Endothelial cell of umbilical vein (primary cell): ENCODE results near the gene SPDYE1. TPM values are rescaled to one million over a fixed set of nuclear protein-coding genes. Genes with fewer than 3 reads are reported as not detected.
"Not testable (repeated sequence)": the region's sequence is repeated elsewhere in the genome, so short reads cannot be mapped to it uniquely, and the experiment has no call there.

ENCODE experiments used
- BruUV-seq: library from RNA; stranded (reverse); fragments of 400-500 nt; replicated peaks from 2 replicates; lab custom pipeline; 2021; lab: Mats Ljungman, UMichigan
- CTCF ChIA-PET: fragments of 300-600, 350-600 bp; sonication (Branson Sonifier 250); formaldehyde crosslinking; loops from one replicate; lab custom pipeline; 2021; ENCODE audit warnings: antibody characterized with exemption, inconsistent platforms; lab: Charles Lee
- POLR2A ChIA-PET: fragments of 300-600, 350-600 bp; sonication (Branson Sonifier 250); formaldehyde crosslinking; loops from one replicate; lab custom pipeline; 2021; ENCODE audit warnings: antibody characterized with exemption, inconsistent platforms; lab: Charles Lee
- DNase-seq: peaks from one replicate; pipeline ENCODE4 v3.0.0-alpha.2; 2011; ENCODE audit warnings: low read depth, low spot score
- FAIRE-seq: peaks from 2 replicates; lab custom pipeline; 2011; peaks lifted over from hg19 to GRCh38; lab: Jason Lieb, UNC
- H2AFZ ChIP-seq: 2 replicates; pipeline ENCODE4 v1.6.0; 2012; ENCODE audit warnings: low read depth, low read length, control low read depth, inconsistent platforms
- H3K27ac ChIP-seq: 2 replicates; pipeline ENCODE4 v1.5.1; 2011; ENCODE audit warnings: low read depth, mild to moderate bottlenecking, control low read depth, low read length, moderate library complexity; ENCODE audit not compliant: insufficient read depth
- H3K27me3 ChIP-seq, 2 experiments: 2 replicates each; pipeline versions ENCODE4 v1.6.0 to v1.6.1; 2011; ENCODE audit warnings: low read length in 2 of 2, mixed read lengths in 1 of 2; ENCODE audit not compliant: control insufficient read depth in 2 of 2, insufficient read depth in 2 of 2
- H3K36me3 ChIP-seq, 2 experiments: 2 replicates in 1 of 2; 3 replicates in 1 of 2; pipeline ENCODE4 v1.5.1; 2011; ENCODE audit warnings: low read length in 2 of 2, mild to moderate bottlenecking in 1 of 2, moderate library complexity in 1 of 2; ENCODE audit not compliant: control insufficient read depth in 2 of 2, insufficient read depth in 2 of 2; ENCODE audit errors: extremely low read depth in 1 of 2
- H3K4me1 ChIP-seq: 3 replicates; pipeline ENCODE4 v1.5.1; 2011; ENCODE audit warnings: mild to moderate bottlenecking, low read length; ENCODE audit not compliant: control insufficient read depth, insufficient read depth; ENCODE audit errors: extremely low read depth
- H3K4me2 ChIP-seq: 2 replicates; pipeline ENCODE4 v1.6.1; 2011; ENCODE audit warnings: low read length, control low read depth, mixed read lengths; ENCODE audit not compliant: insufficient read depth
- H3K4me3 ChIP-seq, 3 experiments: fragments of 200-600 bp in 1 of 3; sonication (generic), shearing (Covaris generic) in 1 of 3; replicated peaks in 1 of 3; 2 replicates each; pipeline ENCODE4 v1.5.1; 2011 to 2016; ENCODE audit warnings: control low read depth in 3 of 3, low read length in 3 of 3, mild to moderate bottlenecking in 2 of 3, inconsistent platforms in 1 of 3, low read depth in 1 of 3, moderate library complexity in 1 of 3; ENCODE audit not compliant: insufficient read depth in 1 of 3
- H3K79me2 ChIP-seq: 2 replicates; pipeline ENCODE4 v1.6.0; 2012; ENCODE audit warnings: low read length, inconsistent platforms; ENCODE audit not compliant: control insufficient read depth, insufficient read depth
- H3K9ac ChIP-seq: replicated peaks from 2 replicates; pipeline ENCODE3; 2011; ENCODE audit warnings: low read length, control low read depth; ENCODE audit not compliant: insufficient read depth; ENCODE audit errors: extremely low read depth
- H3K9me1 ChIP-seq: replicated peaks from 3 replicates; pipeline ENCODE4 v1.6.0; 2011; ENCODE audit warnings: mild to moderate bottlenecking, low read length; ENCODE audit not compliant: control insufficient read depth, insufficient read depth; ENCODE audit errors: extremely low read depth
- H3K9me3 ChIP-seq: replicated peaks from 2 replicates; pipeline ENCODE4 v1.5.1; 2012; ENCODE audit warnings: low read length, inconsistent platforms; ENCODE audit not compliant: control insufficient read depth, insufficient read depth
- H4K20me1 ChIP-seq: replicated peaks from 2 replicates; pipeline ENCODE3; 2011; ENCODE audit warnings: mild to moderate bottlenecking, low read length; ENCODE audit not compliant: control insufficient read depth, insufficient read depth; ENCODE audit errors: extremely low read depth
- EZH2 ChIP-seq: IDR thresholded peaks from 2 replicates; pipeline ENCODE4 v1.6.1; 2012; ENCODE audit warnings: borderline replicate concordance, low read depth, mild to moderate bottlenecking, moderate library complexity, low read length, inconsistent platforms; ENCODE audit not compliant: severe bottlenecking
- FOS ChIP-seq: IDR thresholded peaks from 2 replicates; pipeline ENCODE4 v1.6.1; 2011; ENCODE audit warnings: mild to moderate bottlenecking, low read length, moderate library complexity, borderline replicate concordance; ENCODE audit not compliant: insufficient read depth
- GATA2 ChIP-seq: IDR thresholded peaks from 2 replicates; pipeline ENCODE4 v1.7.0; 2011; ENCODE audit warnings: low read depth, mild to moderate bottlenecking, moderate library complexity, mixed read lengths, low read length; ENCODE audit not compliant: insufficient read length, insufficient read depth
- JUN ChIP-seq: IDR thresholded peaks from 2 replicates; pipeline ENCODE4 v1.6.1; 2011; ENCODE audit warnings: borderline replicate concordance, low read depth; ENCODE audit not compliant: insufficient read length, insufficient read depth
- MYC ChIP-seq: IDR thresholded peaks from one replicate; pipeline ENCODE4 v1.6.1; 2011; ENCODE audit warnings: mild to moderate bottlenecking, low read depth, low read length
- POLR2A ChIP-seq: IDR thresholded peaks from 2 replicates; pipeline ENCODE4 v1.6.1; 2012; ENCODE audit warnings: low read depth, mild to moderate bottlenecking, control low read depth, low read length
- POLR2AphosphoS5 ChIP-seq: IDR thresholded peaks from 2 replicates; pipeline ENCODE4 v1.6.1; 2012; ENCODE audit warnings: low read depth, mild to moderate bottlenecking, control low read depth, low read length, moderate library complexity; ENCODE audit not compliant: insufficient read depth
- dilution Hi-C: fragments of 300-500 bp; cut with MboI; formaldehyde crosslinking; loops from one replicate; pipeline ENCODE4 v1.15.0; 2019; ENCODE audit warnings: low sequenced_read_pairs; ENCODE audit not compliant: extremely low pct_ligation_motif_present
- intact Hi-C: fragments of 100-400 bp; cut with micrococcal nuclease; formaldehyde crosslinking; loops from one replicate; pipeline ENCODE4 v1.10.0; 2022
- polyA plus RNA-seq, 4 experiments: library from polyadenylated mRNA; depleted of rRNA in 3 of 4; stranded (reverse) in 3 of 4; unstranded in 1 of 4; fragments of >200 nt; gene quantifications; 2 replicates each; pipeline versions ENCODE4 v1.2.1 to v1.2.3, GENCODE V29; 2011 to 2012; ENCODE audit warnings: missing spikeins in 1 of 4
- total RNA-seq: library from RNA; stranded (reverse); gene quantifications from 2 replicates; pipeline ENCODE4 v1.2.3, GENCODE V29; 2021
- TF ChIP-seq, protein P1 (sequence below), 2 donors: IDR thresholded peaks; 1 replicate in 1 of 2; 2 replicates in 1 of 2; pipeline ENCODE4 v1.5.1; 2011; ENCODE audit warnings: low read length in 2 of 2, mild to moderate bottlenecking in 2 of 2, moderate library complexity in 2 of 2, control low read depth in 1 of 2, inconsistent platforms in 1 of 2, low read depth in 1 of 2; ENCODE audit not compliant: insufficient read depth in 1 of 2; ENCODE audit errors: extremely low read depth in 1 of 2
- TF ChIP-seq, protein P2 (sequence below): IDR thresholded peaks from 2 replicates; pipeline ENCODE4 v1.6.1; 2011; ENCODE audit not compliant: insufficient read depth, insufficient read length

The SPDYE1 gene
- total and polyA plus RNA-seq, 2 donors (not counting 3 experiments of a cell fraction or from before 2014, with no cell fraction given), result not detected

DNA sequence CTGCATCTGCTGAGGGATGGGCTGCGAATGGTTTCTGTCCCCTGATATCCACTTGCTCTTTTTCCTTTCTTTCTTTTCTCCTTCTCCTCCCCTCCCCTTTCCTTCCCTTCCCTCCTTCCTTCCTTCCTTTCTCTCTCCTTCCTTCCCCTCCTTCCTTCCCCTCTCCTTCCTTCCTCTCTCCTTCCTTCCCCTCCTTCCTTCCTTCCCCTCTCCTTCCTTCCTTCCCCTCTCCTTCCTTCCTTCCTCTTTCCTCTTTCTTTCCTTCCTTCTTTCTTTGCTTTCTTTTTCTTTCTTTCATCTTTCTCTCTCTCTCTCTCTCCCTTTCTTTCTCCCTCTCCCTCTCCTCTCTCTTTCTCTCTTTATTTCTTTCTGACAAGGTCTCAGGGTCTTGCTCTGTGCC is 20.2 kb upstream of the SPDYE1 start:
- FAIRE-seq, result no peak
- Histone ChIP-seq H3K79me2 (no peaks in the 10 kb centered on the region), H3K9me3 (no peaks in the 10 kb centered on the region), H3K36me3 (no peaks in the 10 kb centered on the region), H2AFZ (no peak overlapping the region), H3K9ac (no peak overlapping the region), H3K27ac (no peak overlapping the region), H3K9me1 (no peaks in the 10 kb centered on the region), H3K4me3 (no peak overlapping the region), H3K4me1 (no peaks in the 10 kb centered on the region), H3K4me2 (no peak overlapping the region), H4K20me1 (no peaks in the 10 kb centered on the region), H3K27me3 (no peaks in the 10 kb centered on the region)
- TF ChIP-seq POLR2AphosphoS5, result no peak
- TF ChIP-seq, protein P1, sequence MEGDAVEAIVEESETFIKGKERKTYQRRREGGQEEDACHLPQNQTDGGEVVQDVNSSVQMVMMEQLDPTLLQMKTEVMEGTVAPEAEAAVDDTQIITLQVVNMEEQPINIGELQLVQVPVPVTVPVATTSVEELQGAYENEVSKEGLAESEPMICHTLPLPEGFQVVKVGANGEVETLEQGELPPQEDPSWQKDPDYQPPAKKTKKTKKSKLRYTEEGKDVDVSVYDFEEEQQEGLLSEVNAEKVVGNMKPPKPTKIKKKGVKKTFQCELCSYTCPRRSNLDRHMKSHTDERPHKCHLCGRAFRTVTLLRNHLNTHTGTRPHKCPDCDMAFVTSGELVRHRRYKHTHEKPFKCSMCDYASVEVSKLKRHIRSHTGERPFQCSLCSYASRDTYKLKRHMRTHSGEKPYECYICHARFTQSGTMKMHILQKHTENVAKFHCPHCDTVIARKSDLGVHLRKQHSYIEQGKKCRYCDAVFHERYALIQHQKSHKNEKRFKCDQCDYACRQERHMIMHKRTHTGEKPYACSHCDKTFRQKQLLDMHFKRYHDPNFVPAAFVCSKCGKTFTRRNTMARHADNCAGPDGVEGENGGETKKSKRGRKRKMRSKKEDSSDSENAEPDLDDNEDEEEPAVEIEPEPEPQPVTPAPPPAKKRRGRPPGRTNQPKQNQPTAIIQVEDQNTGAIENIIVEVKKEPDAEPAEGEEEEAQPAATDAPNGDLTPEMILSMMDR (IDR thresholded peaks at IDR 0.05; ENCODE audit: extremely low read depth in 1 of 2, insufficient read depth in 1 of 2, low read depth in 1 of 2, low read length in 2 of 2), result no peak
- TF ChIP-seq, protein P2, sequence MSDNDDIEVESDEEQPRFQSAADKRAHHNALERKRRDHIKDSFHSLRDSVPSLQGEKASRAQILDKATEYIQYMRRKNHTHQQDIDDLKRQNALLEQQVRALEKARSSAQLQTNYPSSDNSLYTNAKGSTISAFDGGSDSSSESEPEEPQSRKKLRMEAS, result no peak
- TF ChIP-seq GATA2, result no peak
- no peak for TF ChIP-seq MYC
- TF ChIP-seq EZH2, result no peak
- no peak for TF ChIP-seq JUN
- TF ChIP-seq FOS, result no peak
- no peak for TF ChIP-seq POLR2A
- CTCF ChIA-PET, result no interaction called here
- dilution Hi-C loops (no loop called here), intact Hi-C loops (no loop called here)
- POLR2A ChIA-PET, result no interaction called here
- DNase-seq, result no peak
- BruUV-seq, result no TSS peak

DNA sequence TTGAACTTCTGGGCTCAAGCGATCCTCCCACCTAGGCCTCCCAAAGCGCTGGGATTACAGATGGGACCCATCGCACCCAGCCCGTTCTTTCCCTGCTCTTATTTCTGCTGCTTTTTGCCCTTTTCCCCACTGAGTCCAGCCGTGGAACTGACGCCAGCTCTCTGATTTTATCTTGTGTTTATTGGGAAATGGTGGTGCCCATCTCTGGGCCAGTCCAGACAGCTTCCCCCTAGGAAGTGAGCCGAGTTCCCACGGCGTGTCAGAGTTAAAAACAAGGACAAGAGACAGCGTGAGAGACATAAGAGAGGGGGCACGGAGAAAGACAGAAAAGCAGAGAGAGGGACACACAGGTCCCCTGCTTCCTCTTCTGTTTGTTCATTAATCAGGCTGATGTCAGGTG is 19.6 kb upstream of the SPDYE1 start:
- H3K27ac ChIP-seq, CTCF ChIA-PET: not testable (repeated sequence)

DNA sequence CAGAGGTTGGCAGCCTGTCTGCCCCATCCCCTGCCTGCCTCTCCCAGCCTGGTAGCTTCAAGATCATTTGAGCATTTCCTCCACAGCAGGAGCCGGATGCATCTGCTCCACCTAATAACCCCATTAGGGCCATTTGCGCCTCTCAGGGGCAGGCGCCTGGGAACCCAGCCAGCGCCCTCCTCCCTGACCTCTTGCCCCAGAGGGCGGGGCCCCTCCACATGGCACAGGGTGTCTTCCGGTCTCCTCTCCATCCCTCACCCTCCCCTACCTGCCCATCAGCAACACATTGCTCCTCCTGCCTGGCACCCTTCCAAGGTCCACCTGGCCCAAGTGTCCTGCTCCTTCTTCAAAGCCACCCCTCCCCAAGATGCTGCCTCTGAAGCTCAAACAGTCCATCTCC is 14.8 kb upstream of the SPDYE1 start:
- H3K27ac ChIP-seq, BruUV-seq, H3K4me2 ChIP-seq, dilution Hi-C loops, H2AFZ ChIP-seq, H3K79me2 ChIP-seq, H3K27me3 ChIP-seq, H3K4me1 ChIP-seq, DNase-seq, H3K9me1 ChIP-seq, FAIRE-seq, POLR2A ChIA-PET, H3K36me3 ChIP-seq, H3K4me3 ChIP-seq, H3K9me3 ChIP-seq, H3K9ac ChIP-seq, CTCF ChIA-PET, intact Hi-C loops, H4K20me1 ChIP-seq: not testable (repeated sequence)

More for the DNA sequence above, 19.6 kb upstream of the SPDYE1 start:
- intact Hi-C loops, H3K9me3 ChIP-seq, DNase-seq, FAIRE-seq, H3K9me1 ChIP-seq, H3K4me1 ChIP-seq, dilution Hi-C loops, H3K4me3 ChIP-seq, H3K9ac ChIP-seq, H3K36me3 ChIP-seq, POLR2A ChIA-PET, H3K27me3 ChIP-seq, H2AFZ ChIP-seq, H4K20me1 ChIP-seq, BruUV-seq, H3K4me2 ChIP-seq, H3K79me2 ChIP-seq: not testable (repeated sequence)
